Prostate gland (tissue), 2 donors: ENCODE measurements around the gene THRB. TPM values are rescaled to one million over a fixed set of nuclear protein-coding genes. Genes with fewer than 3 reads are reported as not detected.

ENCODE experiments used
- DNase-seq: peaks from one replicate; pipeline ENCODE4 v3.0.0-alpha.2; 2019; ENCODE audit warnings: low spot score
- H3K27ac ChIP-seq, 2 donors: fragments of 200-600 bp; sonication (generic); 2 replicates each; pipeline ENCODE4 v1.5.1; 2017 to 2019
- H3K27me3 ChIP-seq: fragments of 200-600 bp; sonication (generic); replicated peaks from 2 replicates; pipeline ENCODE4 v1.5.1; 2019; ENCODE audit not compliant: insufficient read depth
- H3K36me3 ChIP-seq, 2 donors: fragments of 200-600 bp; sonication (generic); 1 replicate in 1 of 2; 2 replicates in 1 of 2; pipeline versions ENCODE4 v1.5.1 to v1.8.1; 2017 to 2019
- H3K4me1 ChIP-seq: fragments of 200-600 bp; sonication (generic); replicated peaks from 2 replicates; pipeline ENCODE4 v1.5.1; 2019
- H3K4me3 ChIP-seq, 2 donors: fragments of 200-600 bp; sonication (generic); 2 replicates each; pipeline ENCODE4 v1.5.1; 2017 to 2019
- H3K9me3 ChIP-seq: fragments of 200-600 bp; sonication (generic); 2 replicates; pipeline ENCODE4 v1.5.1; 2017
- CTCF ChIP-seq, 4 experiments: fragments of 200-600 bp in 2 of 4; fragments of 450-650 bp in 2 of 4; sonication (generic) in 2 of 4; IDR thresholded peaks; 1 replicate in 3 of 4; 2 replicates in 1 of 4; pipeline ENCODE4 v1.5.1; 2016 to 2019; ENCODE audit warnings: antibody characterized with exemption in 4 of 4, mild to moderate bottlenecking in 2 of 4, moderate library complexity in 2 of 4
- POLR2A ChIP-seq: fragments of 450-650 bp; IDR thresholded peaks from one replicate; pipeline ENCODE4 v1.6.1; 2016; ENCODE audit warnings: antibody characterized with exemption, mild to moderate bottlenecking
- POLR2AphosphoS5 ChIP-seq: sonication (generic); formaldehyde crosslinking; IDR thresholded peaks from one replicate; pipeline ENCODE4 v1.6.1; 2017; ENCODE audit warnings: antibody characterized with exemption
- WGBS: methylation state at CpG from one replicate; pipeline ENCODE4 v1.1.5; 2018; 5-methylcytosine and 5-hydroxymethylcytosine counted together
- intact Hi-C: fragments of 100-400 bp; cut with DNase I; formaldehyde crosslinking; loops from one replicate; pipeline ENCODE4 v1.14.2; 2022
- total RNA-seq, 2 donors: library from RNA; depleted of rRNA; stranded (reverse); fragments of >200 nt; gene quantifications; one replicate each; pipeline ENCODE4 v1.1.0, GENCODE V29; 2016

THRB gene
- total RNA-seq, 2 donors from 2014 or later: 13.0 to 39.6 TPM

- DNase-seq: no peak
- H3K36me3 ChIP-seq: no peaks in the 10 kb centered on the region
- intact Hi-C loops: no loop called here
- H3K4me3 ChIP-seq: no peak overlapping the region
- H3K4me1 ChIP-seq: no peaks in the 10 kb centered on the region
- no peaks in the 10 kb centered on the region for H3K9me3 ChIP-seq
- no peak for TF ChIP-seq POLR2A
- no peak overlapping the region for H3K27ac ChIP-seq
- 82% methylated on average over 10 of the region's 10 CpGs for WGBS
- no peaks in the 10 kb centered on the region for H3K27me3 ChIP-seq
Observed at GRCh38 chr3:24533561-24534193, 39.0 kb upstream of the THRB start.

GRCh38 chr3:24530471-24530870, 35.8 kb upstream of the THRB start:
- no peak for TF ChIP-seq POLR2AphosphoS5
- TF ChIP-seq CTCF (IDR thresholded peaks at IDR 0.05): no peak
- TF ChIP-seq POLR2A: no peak
- Histone ChIP-seq H3K27ac (no peak overlapping the region), H3K36me3 (no peaks in the 10 kb centered on the region), H3K27me3 (no peaks in the 10 kb centered on the region), H3K4me3 (no peak overlapping the region), H3K4me1 (no peaks in the 10 kb centered on the region), H3K9me3 (no peaks in the 10 kb centered on the region)
- WGBS: 85% methylated on average over 4 of the region's 4 CpGs
- no peak for DNase-seq
- intact Hi-C loops: no loop called here

- Histone ChIP-seq H3K27me3 (no peaks in the 10 kb centered on the region), H3K9me3 (no peaks in the 10 kb centered on the region), H3K27ac (no peak overlapping the region), H3K4me1 (no peaks in the 10 kb centered on the region), H3K36me3 (no peaks in the 10 kb centered on the region), H3K4me3 (no peak overlapping the region)
- intact Hi-C loops: loop anchor here (10.0 kb wide), 1 partner anchor 156 kb away; no protein-coding TSS in a partner anchor
- DNase-seq: no peak
- TF ChIP-seq POLR2AphosphoS5 (no peak), CTCF (IDR thresholded peaks at IDR 0.05) (no peak), POLR2A (no peak)
Observed at GRCh38 chr3:24529210-24529609, 34.6 kb upstream of the THRB start.

- Histone ChIP-seq H3K27me3 (no peaks in the 10 kb centered on the region), H3K36me3 (no peaks in the 10 kb centered on the region), H3K4me3 (no peak overlapping the region), H3K4me1 (no peaks in the 10 kb centered on the region), H3K27ac (no peak overlapping the region), H3K9me3 (no peaks in the 10 kb centered on the region)
- WGBS: 42% methylated on average over 2 of the region's 2 CpGs
- TF ChIP-seq POLR2A: no peak
- no peak for TF ChIP-seq POLR2AphosphoS5
- TF ChIP-seq CTCF (IDR thresholded peaks at IDR 0.05): no peak
- intact Hi-C loops: loop anchor here (10.0 kb wide), 1 partner anchor 158 kb away; no protein-coding TSS in a partner anchor
- no peak for DNase-seq
Observed at GRCh38 chr3:24526640-24527212, 32.1 kb upstream of the THRB start.

- H3K9me3 ChIP-seq: no peaks in the 10 kb centered on the region
- intact Hi-C loops: loop anchor here (10.0 kb wide), 1 partner anchor 159 kb away; no protein-coding TSS in a partner anchor
- H3K4me1 ChIP-seq: no peaks in the 10 kb centered on the region
- H3K27ac ChIP-seq: no peak overlapping the region
- no peak overlapping the region for H3K4me3 ChIP-seq
- no peaks in the 10 kb centered on the region for H3K27me3 ChIP-seq
- 100% methylated on average over 1 of the region's 1 CpG for WGBS
- no peaks in the 10 kb centered on the region for H3K36me3 ChIP-seq
- no peak for DNase-seq
- TF ChIP-seq POLR2A (no peak), POLR2AphosphoS5 (no peak), CTCF (IDR thresholded peaks at IDR 0.05) (no peak)
Observed at GRCh38 chr3:24525557-24525956, 30.9 kb upstream of the THRB start.
